ENCODE data around the gene SMIM22.
"Not testable (repeated sequence)": the region's sequence is repeated elsewhere in the genome, so short reads cannot be mapped to it uniquely, and the experiment has no call there.

Gene SMIM22

GRCh38 chr16:4776141-4776705 is 18.9 kb upstream of the SMIM22 start:
- no peak for TF ChIP-seq EZH2 (IDR thresholded peaks at IDR 0.05)
- TF ChIP-seq FOXP2 (optimal IDR thresholded peaks at IDR 0.05; ENCODE audit: control extremely low read depth, extremely low read length, insufficient read depth), result no peak
- TF ChIP-seq POLR2AphosphoS5 (IDR thresholded peaks at IDR 0.05; ENCODE audit: borderline replicate concordance, low read depth, low read length), result no peak
- no peaks in the 10 kb centered on the region for H3K9me3 ChIP-seq (ENCODE audit: low read depth, low read length)
- DNase-seq (ENCODE audit: low read depth, low spot score), result no peak
- no peaks in the 10 kb centered on the region for H3K36me3 ChIP-seq (ENCODE audit: insufficient read depth, low read length)
- no peak overlapping the region for H3K4me3 ChIP-seq
- no peak overlapping the region for H3K9ac ChIP-seq (ENCODE audit: insufficient read length)
- H3K27ac ChIP-seq, result no peak overlapping the region

GRCh38 chr16:4777339-4778049 is 17.7 kb upstream of the SMIM22 start:
- no peak for TF ChIP-seq POLR2AphosphoS5 (IDR thresholded peaks at IDR 0.05; ENCODE audit: borderline replicate concordance, low read depth, low read length)
- no peak for TF ChIP-seq EZH2 (IDR thresholded peaks at IDR 0.05)
- no peak for TF ChIP-seq FOXP2 (optimal IDR thresholded peaks at IDR 0.05; ENCODE audit: control extremely low read depth, extremely low read length, insufficient read depth)
- Histone ChIP-seq H3K4me3 (no peak overlapping the region), H3K36me3 (ENCODE audit: insufficient read depth, low read length) (no peaks in the 10 kb centered on the region)

GRCh38 chr16:4778050-4778392 is 17.1 kb upstream of the SMIM22 start:
- no peak overlapping the region for H3K27ac ChIP-seq
- no peaks in the 10 kb centered on the region for H3K36me3 ChIP-seq (ENCODE audit: insufficient read depth, low read length)
- TF ChIP-seq FOXP2 (optimal IDR thresholded peaks at IDR 0.05; ENCODE audit: control extremely low read depth, extremely low read length, insufficient read depth) (no peak), POLR2AphosphoS5 (IDR thresholded peaks at IDR 0.05; ENCODE audit: borderline replicate concordance, low read depth, low read length) (no peak), EZH2 (IDR thresholded peaks at IDR 0.05) (no peak)
- no peak overlapping the region for H3K9ac ChIP-seq (ENCODE audit: insufficient read length)
- no peak for DNase-seq (ENCODE audit: low read depth, low spot score)
- no peaks in the 10 kb centered on the region for H3K9me3 ChIP-seq (ENCODE audit: low read depth, low read length)
- no peak overlapping the region for H3K4me3 ChIP-seq

More at GRCh38 chr16:4777339-4778049, 17.7 kb upstream of the SMIM22 start:
- H3K9ac ChIP-seq (ENCODE audit: insufficient read length), result no peak overlapping the region
- no peaks in the 10 kb centered on the region for H3K9me3 ChIP-seq (ENCODE audit: low read depth, low read length)
- H3K27ac ChIP-seq, result no peak overlapping the region
- DNase-seq (ENCODE audit: low read depth, low spot score), result no peak

- TF ChIP-seq EZH2 (IDR thresholded peaks at IDR 0.05), result no peak
- no peak for TF ChIP-seq POLR2AphosphoS5 (IDR thresholded peaks at IDR 0.05; ENCODE audit: borderline replicate concordance, low read depth, low read length)
- no peak for TF ChIP-seq FOXP2 (optimal IDR thresholded peaks at IDR 0.05; ENCODE audit: control extremely low read depth, extremely low read length, insufficient read depth)
- H3K9ac ChIP-seq (ENCODE audit: insufficient read length), result no peak overlapping the region
- no peak for DNase-seq (ENCODE audit: low read depth, low spot score)
- H3K9me3 ChIP-seq (ENCODE audit: low read depth, low read length), result no peaks in the 10 kb centered on the region
- no peak overlapping the region for H3K27ac ChIP-seq
- H3K36me3 ChIP-seq (ENCODE audit: insufficient read depth, low read length), result no peaks in the 10 kb centered on the region
- H3K4me3 ChIP-seq, result no peak overlapping the region
Measured at GRCh38 chr16:4780235-4780634, 14.9 kb upstream of the SMIM22 start.

GRCh38 chr16:4783251-4783950 is 11.8 kb upstream of the SMIM22 start:
- TF ChIP-seq EZH2 (IDR thresholded peaks at IDR 0.05), result no peak
- TF ChIP-seq FOXP2 (optimal IDR thresholded peaks at IDR 0.05; ENCODE audit: control extremely low read depth, extremely low read length, insufficient read depth), result no peak
- TF ChIP-seq POLR2AphosphoS5 (IDR thresholded peaks at IDR 0.05; ENCODE audit: borderline replicate concordance, low read depth, low read length), result no peak
- H3K9me3 ChIP-seq (ENCODE audit: low read depth, low read length), result no peaks in the 10 kb centered on the region
- H3K27ac ChIP-seq, result no peak overlapping the region
- no peak overlapping the region for H3K4me3 ChIP-seq
- no peak overlapping the region for H3K9ac ChIP-seq (ENCODE audit: insufficient read length)
- DNase-seq (ENCODE audit: low read depth, low spot score), result no peak
- H3K36me3 ChIP-seq (ENCODE audit: insufficient read depth, low read length), result no peaks in the 10 kb centered on the region

- no peak for DNase-seq (ENCODE audit: low read depth, low spot score)
- H3K9ac ChIP-seq (ENCODE audit: insufficient read length), result no peak overlapping the region
- H3K9me3 ChIP-seq (ENCODE audit: low read depth, low read length), result no peaks in the 10 kb centered on the region
- H3K27ac ChIP-seq, result no peak overlapping the region
- H3K4me3 ChIP-seq, result no peak overlapping the region
- TF ChIP-seq FOXP2 (optimal IDR thresholded peaks at IDR 0.05; ENCODE audit: control extremely low read depth, extremely low read length, insufficient read depth) (no peak), POLR2AphosphoS5 (IDR thresholded peaks at IDR 0.05; ENCODE audit: borderline replicate concordance, low read depth, low read length) (no peak), EZH2 (IDR thresholded peaks at IDR 0.05) (no peak)
- H3K36me3 ChIP-seq (ENCODE audit: insufficient read depth, low read length), result no peaks in the 10 kb centered on the region
Measured at GRCh38 chr16:4783951-4784336, 11.2 kb upstream of the SMIM22 start.

- not testable (repeated sequence) for DNase-seq (ENCODE audit: low read depth, low spot score); H3K27ac ChIP-seq; H3K9ac ChIP-seq (ENCODE audit: insufficient read length); H3K36me3 ChIP-seq (ENCODE audit: insufficient read depth, low read length); H3K9me3 ChIP-seq (ENCODE audit: low read depth, low read length); H3K4me3 ChIP-seq
Measured at GRCh38 chr16:4784444-4784987, 10.7 kb upstream of the SMIM22 start.

- no peak overlapping the region for H3K9ac ChIP-seq (ENCODE audit: insufficient read length)
- no peaks in the 10 kb centered on the region for H3K36me3 ChIP-seq (ENCODE audit: insufficient read depth, low read length)
- H3K4me3 ChIP-seq, result no peak overlapping the region
- no peak overlapping the region for H3K27ac ChIP-seq
- no peak for DNase-seq (ENCODE audit: low read depth, low spot score)
- no peaks in the 10 kb centered on the region for H3K9me3 ChIP-seq (ENCODE audit: low read depth, low read length)
- TF ChIP-seq FOXP2 (optimal IDR thresholded peaks at IDR 0.05; ENCODE audit: control extremely low read depth, extremely low read length, insufficient read depth) (no peak), POLR2AphosphoS5 (IDR thresholded peaks at IDR 0.05; ENCODE audit: borderline replicate concordance, low read depth, low read length) (no peak)
Measured at GRCh38 chr16:4785758-4786433, 9.3 kb upstream of the SMIM22 start.

All from SK-N-MC (cell line).